Mesenchymal stem cell (in vitro differentiated cells and primary cell): ENCODE measurements around the gene TLN1.
A peak's percentile ranks its signal among the peaks of the same experiment; 100 is the strongest.

Experiments used
- DNase-seq: peaks from one replicate; pipeline ENCODE4 v3.0.0-alpha.2; 2013
- H2AFZ ChIP-seq: one replicate; pipeline ENCODE4 v1.6.1; 2013; ENCODE audit warnings: low read depth, mild to moderate bottlenecking, control low read depth, inconsistent platforms, low read length, moderate library complexity
- H2AK5ac ChIP-seq: 2 replicates; pipeline ENCODE4 v1.6.1; 2013; ENCODE audit warnings: low read length, moderate library complexity, mild to moderate bottlenecking, inconsistent platforms; ENCODE audit not compliant: severe bottlenecking
- H2BK120ac ChIP-seq: one replicate; pipeline ENCODE4 v1.6.1; 2013; ENCODE audit warnings: low read depth, mild to moderate bottlenecking, inconsistent platforms, low read length, moderate library complexity
- H2BK12ac ChIP-seq, 2 experiments: one replicate each; pipeline ENCODE4 v1.6.1; 2013; ENCODE audit warnings: inconsistent platforms in 2 of 2, low read length in 2 of 2, mild to moderate bottlenecking in 2 of 2, moderate library complexity in 2 of 2, control low read depth in 1 of 2
- H2BK15ac ChIP-seq: one replicate; pipeline ENCODE4 v1.6.1; 2013; ENCODE audit warnings: mild to moderate bottlenecking, low read depth, inconsistent platforms; ENCODE audit not compliant: poor library complexity, severe bottlenecking
- H2BK5ac ChIP-seq: 2 replicates; pipeline ENCODE4 v1.6.1; 2013; ENCODE audit warnings: low read depth, mild to moderate bottlenecking, low read length, control low read depth, inconsistent platforms; ENCODE audit not compliant: poor library complexity, severe bottlenecking
- H3K14ac ChIP-seq, 2 experiments: one replicate each; pipeline ENCODE4 v1.6.1; 2013; ENCODE audit warnings: inconsistent platforms in 2 of 2, low read length in 2 of 2, control low read depth in 1 of 2, mild to moderate bottlenecking in 1 of 2, moderate library complexity in 1 of 2
- H3K18ac ChIP-seq, 2 experiments: one replicate each; pipeline ENCODE4 v1.6.1; 2013; ENCODE audit warnings: inconsistent platforms in 2 of 2, low read length in 2 of 2, control low read depth in 1 of 2, low read depth in 1 of 2, mild to moderate bottlenecking in 1 of 2
- H3K23ac ChIP-seq, 2 experiments: one replicate each; pipeline ENCODE4 v1.6.1; 2013; ENCODE audit warnings: inconsistent platforms in 2 of 2, low read length in 2 of 2, mild to moderate bottlenecking in 2 of 2, moderate library complexity in 2 of 2, control low read depth in 1 of 2
- H3K27ac ChIP-seq: 2 replicates; pipeline ENCODE4 v1.5.1; 2013; ENCODE audit warnings: mild to moderate bottlenecking, moderate library complexity, low read length, control low read depth, inconsistent platforms; ENCODE audit not compliant: poor library complexity, severe bottlenecking
- H3K27me3 ChIP-seq, 2 experiments: 2 replicates each; pipeline versions ENCODE4 v1.6.1 to v1.7.0; 2013; ENCODE audit warnings: low read length in 2 of 2, mild to moderate bottlenecking in 2 of 2, moderate library complexity in 2 of 2, control low read depth in 1 of 2, inconsistent platforms in 1 of 2; ENCODE audit not compliant: control insufficient read depth in 1 of 2, insufficient read depth in 1 of 2
- H3K36me3 ChIP-seq, 2 experiments: 2 replicates each; pipeline versions ENCODE4 v1.6.1 to v1.7.0; 2013; ENCODE audit warnings: low read length in 2 of 2, control low read depth in 1 of 2, inconsistent platforms in 1 of 2, low read depth in 1 of 2, mild to moderate bottlenecking in 1 of 2; ENCODE audit not compliant: insufficient read depth in 2 of 2, control insufficient read depth in 1 of 2
- H3K4ac ChIP-seq, 2 experiments: one replicate each; pipeline ENCODE4 v1.6.1; 2013; ENCODE audit warnings: inconsistent platforms in 2 of 2, low read length in 2 of 2, mild to moderate bottlenecking in 2 of 2, moderate library complexity in 2 of 2, control low read depth in 1 of 2, low read depth in 1 of 2
- H3K4me1 ChIP-seq: 2 replicates; pipeline ENCODE4 v1.6.1; 2013; ENCODE audit warnings: low read depth, low read length, control low read depth; ENCODE audit not compliant: control insufficient read depth, insufficient read depth
- H3K4me2 ChIP-seq: 2 replicates; pipeline ENCODE4 v1.6.1; 2013; ENCODE audit warnings: low read length, mild to moderate bottlenecking, inconsistent platforms; ENCODE audit not compliant: poor library complexity, severe bottlenecking
- H3K4me3 ChIP-seq, 2 experiments: 2 replicates each; pipeline versions ENCODE4 v1.5.1 to v1.7.0; 2013; ENCODE audit warnings: low read length in 2 of 2, mild to moderate bottlenecking in 2 of 2, control low read depth in 1 of 2, low read depth in 1 of 2; ENCODE audit not compliant: insufficient read depth in 1 of 2
- H3K79me1 ChIP-seq: replicated peaks from 2 replicates; pipeline ENCODE4 v1.6.1; 2013; ENCODE audit warnings: mild to moderate bottlenecking, control low read depth, low read length, inconsistent platforms; ENCODE audit not compliant: poor library complexity, severe bottlenecking
- H3K9ac ChIP-seq: 2 replicates; pipeline ENCODE4 v1.7.0; 2013; ENCODE audit warnings: mild to moderate bottlenecking, low read length, moderate library complexity
- H3K9me3 ChIP-seq: 2 replicates; pipeline ENCODE4 v1.7.0; 2013; ENCODE audit warnings: mild to moderate bottlenecking, low read length; ENCODE audit not compliant: control insufficient read depth
- H4K8ac ChIP-seq: one replicate; pipeline ENCODE4 v1.6.1; 2013; ENCODE audit warnings: inconsistent platforms, mild to moderate bottlenecking, low read length, moderate library complexity
- H4K91ac ChIP-seq: one replicate; pipeline ENCODE4 v1.6.1; 2013; ENCODE audit warnings: mild to moderate bottlenecking, low read length, inconsistent platforms
- WGBS: methylation state at CpG from one replicate; pipeline ENCODE4 v1.1.7; 2013; ENCODE audit warnings: mixed read lengths; 5-methylcytosine and 5-hydroxymethylcytosine counted together

TLN1 gene

GRCh38 chr9:35729700-35730485 lies 2.1 kb downstream of the TLN1 start:
- H3K9ac ChIP-seq: peak overlapping the region; percentile 97
- no peaks in the 10 kb centered on the region for H3K9me3 ChIP-seq
- peak overlapping the region; percentile 53 for H4K8ac ChIP-seq
- H4K91ac ChIP-seq: peak overlapping the region; percentile 79
- H3K23ac ChIP-seq: peak overlapping the region in 1 of 2 experiments; percentile 40
- H3K4me2 ChIP-seq: peak overlapping the region; percentile 46
- peak overlapping the region; percentile 11 for H2BK120ac ChIP-seq
- no peaks in the 10 kb centered on the region for H3K79me1 ChIP-seq
- peak overlapping the region; percentile 95 for H2AK5ac ChIP-seq
- H3K4me1 ChIP-seq: peaks cover 22% of the 10 kb centered on the region
- H3K14ac ChIP-seq: no peak overlapping the region
- H3K4ac ChIP-seq: peak overlapping the region in 1 of 2 experiments; percentile 33
- DNase-seq: peak; percentile 90
- H3K4me3 ChIP-seq: peak overlapping the region; percentile 41 to 91
- WGBS: 0% methylated on average over 6 of the region's 6 CpGs
- peak overlapping the region; percentile 49 to 64 for H2BK12ac ChIP-seq
- peak overlapping the region; percentile 91 for H3K27ac ChIP-seq
- H3K18ac ChIP-seq: peak overlapping the region in 1 of 2 experiments; percentile 61
- H2BK5ac ChIP-seq: peak overlapping the region; percentile 24
- H2AFZ ChIP-seq: no peak overlapping the region
- H3K27me3 ChIP-seq: no peaks in the 10 kb centered on the region
- H3K36me3 ChIP-seq: peaks cover 9 to 29% of the 10 kb centered on the region in 2 experiments
- H2BK15ac ChIP-seq: no peak overlapping the region

- peaks cover 22% of the 10 kb centered on the region for H3K4me1 ChIP-seq
- 50% methylated on average over 3 of the region's 3 CpGs for WGBS
- no peaks in the 10 kb centered on the region for H3K9me3 ChIP-seq
- H3K27me3 ChIP-seq: no peaks in the 10 kb centered on the region
- H3K18ac ChIP-seq: peak overlapping the region; percentile 34 to 85
- peaks cover 2% of the 10 kb centered on the region for H3K79me1 ChIP-seq
- H2AK5ac ChIP-seq: peak overlapping the region; percentile 98
- no peak overlapping the region for H2AFZ ChIP-seq
- no peak overlapping the region for H3K23ac ChIP-seq
- H3K14ac ChIP-seq: no peak overlapping the region
- H2BK15ac ChIP-seq: no peak overlapping the region
- peak overlapping the region; percentile 91 for H3K27ac ChIP-seq
- H4K8ac ChIP-seq: peak overlapping the region; percentile 66
- H3K4me3 ChIP-seq: peak overlapping the region in 1 of 2 experiments; percentile 91
- H3K4me2 ChIP-seq: peak overlapping the region; percentile 46
- H2BK120ac ChIP-seq: peak overlapping the region; percentile 69
- H2BK5ac ChIP-seq: peak overlapping the region; percentile 26
- H3K4ac ChIP-seq: peak overlapping the region in 1 of 2 experiments; percentile 90
- peaks cover 14 to 30% of the 10 kb centered on the region in 2 experiments for H3K36me3 ChIP-seq
- H4K91ac ChIP-seq: peak overlapping the region; percentile 77
- H2BK12ac ChIP-seq: no peak overlapping the region
- H3K9ac ChIP-seq: peak overlapping the region; percentile 97
- peak; percentile 13 for DNase-seq
Measured at GRCh38 chr9:35729101-35729500, 2.9 kb downstream of the TLN1 start.

- H2AFZ ChIP-seq: no peak overlapping the region
- H3K4me1 ChIP-seq: peaks cover 20% of the 10 kb centered on the region
- H2BK5ac ChIP-seq: peak overlapping the region; percentile 87
- no peaks in the 10 kb centered on the region for H3K9me3 ChIP-seq
- H3K36me3 ChIP-seq: peaks cover 20 to 38% of the 10 kb centered on the region in 2 experiments
- peak; percentile 86 for DNase-seq
- H3K79me1 ChIP-seq: peaks cover 9% of the 10 kb centered on the region
- H3K4me3 ChIP-seq: peak overlapping the region in 1 of 2 experiments; percentile 91
- peak overlapping the region; percentile 7 to 51 for H2BK12ac ChIP-seq
- H2BK120ac ChIP-seq: peak overlapping the region; percentile 29
- H3K18ac ChIP-seq: peak overlapping the region; percentile 85 to 90
- no peaks in the 10 kb centered on the region for H3K27me3 ChIP-seq
- H3K23ac ChIP-seq: peak overlapping the region in 1 of 2 experiments; percentile 75
- H2BK15ac ChIP-seq: peak overlapping the region; percentile 39
- peak overlapping the region in 1 of 2 experiments; percentile 29 for H3K14ac ChIP-seq
- H2AK5ac ChIP-seq: peak overlapping the region; percentile 81
- H3K4ac ChIP-seq: peak overlapping the region; percentile 68 to 84
- peak overlapping the region; percentile 71 for H4K8ac ChIP-seq
- peak overlapping the region; percentile 97 for H3K9ac ChIP-seq
- H4K91ac ChIP-seq: peak overlapping the region; percentile 52
- under 1% methylated on average over 9 of the region's 10 CpGs for WGBS
- H3K4me2 ChIP-seq: peak overlapping the region; percentile 37
- H3K27ac ChIP-seq: peak overlapping the region; percentile 93
Measured at GRCh38 chr9:35728041-35728971, 3.7 kb downstream of the TLN1 start.
